ENCODE measurements around the gene SETX.

GRCh38 chr9:132350861-132351315, 3.9 kb downstream of the SETX start:
- no peak for TF ChIP-seq GABPA (IDR thresholded peaks at IDR 0.05; ENCODE audit: low read depth)
- no peak for TF ChIP-seq POLR2AphosphoS5 (IDR thresholded peaks at IDR 0.05; ENCODE audit: low read depth)
- no peak for TF ChIP-seq CTCF (IDR thresholded peaks at IDR 0.05; ENCODE audit: insufficient read depth, low read length)
